ENCODE results near the gene C12orf50.
A peak's percentile ranks its signal among the peaks of the same experiment; 100 is the strongest.

Gene C12orf50

GRCh38 chr12:88056571-88056970, 27.4 kb upstream of the C12orf50 start (continued):
- no peak for TF ChIP-seq ZSCAN18 (tag by site-specific recombination; IDR thresholded peaks at IDR 0.05)

GRCh38 chr12:88052686-88053085, 23.5 kb upstream of the C12orf50 start:
- H3K27ac ChIP-seq (ENCODE audit: extremely low read depth, low read depth, low read length) = no peak overlapping the region
- CTCF ChIA-PET = interaction anchor here (1.5 kb wide), 1 partner anchor 20 kb away, joined by 3 read pairs; no protein-coding TSS in a partner anchor
- H3K9me3 ChIP-seq (ENCODE audit: control insufficient read depth, insufficient read depth, low read depth, low read length) = no peaks in the 10 kb centered on the region
- H3K36me3 ChIP-seq (ENCODE audit: control insufficient read depth in 2 of 2, insufficient read depth in 1 of 2, low read length in 2 of 2) = peaks cover 43 to 58% of the 10 kb centered on the region in 2 experiments
- POLR2A ChIA-PET = no interaction called here
- TF ChIP-seq CTCF (tag by site-specific recombination; IDR thresholded peaks at IDR 0.05) (peak; percentile 55; the same call in 1 of the 2 replicates), KLF10 (tag by site-specific recombination; IDR thresholded peaks at IDR 0.05) (no peak), ZNF654 (tag by site-specific recombination; IDR thresholded peaks at IDR 0.05; ENCODE audit: low read depth) (peak; percentile 72), ZNF610 (tag by site-specific recombination; IDR thresholded peaks at IDR 0.05; ENCODE audit: borderline replicate concordance) (no peak), TCF7L2 (IDR thresholded peaks at IDR 0.05; ENCODE audit: borderline replicate concordance, low read depth, low read length) (no peak), ZNF830 (tag by site-specific recombination; IDR thresholded peaks at IDR 0.05; ENCODE audit: low read depth) (no peak), ZBTB10 (tag by site-specific recombination; IDR thresholded peaks at IDR 0.05) (no peak), ZFHX2 (tag by site-specific recombination; conservative IDR thresholded peaks at IDR 0.05) (no peak)
- no peak overlapping the region for H3K4me3 ChIP-seq (ENCODE audit: low read depth, low read length)
- H3K4me1 ChIP-seq (ENCODE audit: control insufficient read depth, insufficient read depth, low read length) = no peaks in the 10 kb centered on the region

- H3K9me3 ChIP-seq (ENCODE audit: control insufficient read depth, insufficient read depth, low read depth, low read length) = no peaks in the 10 kb centered on the region
- no peak for TF ChIP-seq ZIC2 (tag by site-specific recombination; IDR thresholded peaks at IDR 0.05)
- no peak overlapping the region for H3K4me3 ChIP-seq (ENCODE audit: low read depth, low read length)
- H3K36me3 ChIP-seq (ENCODE audit: control insufficient read depth in 2 of 2, insufficient read depth in 1 of 2, low read length in 2 of 2) = peaks cover 32 to 69% of the 10 kb centered on the region in 2 experiments
- POLR2A ChIA-PET = interaction anchor here (0.6 kb wide), 1 partner anchor 1135 kb away, joined by 3 read pairs; no protein-coding TSS in a partner anchor
- CTCF ChIA-PET = no interaction called here
- H3K27ac ChIP-seq (ENCODE audit: extremely low read depth, low read depth, low read length) = no peak overlapping the region
- H3K4me1 ChIP-seq (ENCODE audit: control insufficient read depth, insufficient read depth, low read length) = no peaks in the 10 kb centered on the region
Measured at GRCh38 chr12:88044035-88044434, 14.8 kb upstream of the C12orf50 start.

- Histone ChIP-seq H3K9me3 (ENCODE audit: control insufficient read depth, insufficient read depth, low read depth, low read length) (no peaks in the 10 kb centered on the region), H3K27ac (ENCODE audit: extremely low read depth, low read depth, low read length) (no peak overlapping the region), H3K36me3 (ENCODE audit: control insufficient read depth in 2 of 2, insufficient read depth in 1 of 2, low read length in 2 of 2) (peaks cover 0 to 17% of the 10 kb centered on the region in 2 experiments; a peak in 2 of 3 replicates), H3K4me3 (ENCODE audit: low read depth, low read length) (no peak overlapping the region), H3K4me1 (ENCODE audit: control insufficient read depth, insufficient read depth, low read length) (peaks cover 7% of the 10 kb centered on the region; the same call in 1 of the 2 replicates)
- ChIA-PET CTCF (no interaction called here), POLR2A (no interaction called here)
- TF ChIP-seq ZNF776 (tag by site-specific recombination; IDR thresholded peaks at IDR 0.05; ENCODE audit: borderline replicate concordance) = no peak
- peak; percentile 59; the same call in 1 of the 2 replicates for TF ChIP-seq PRDM1 (tag by site-specific recombination; IDR thresholded peaks at IDR 0.05)
- no peak for TF ChIP-seq ZNF211 (tag by site-specific recombination; IDR thresholded peaks at IDR 0.05; ENCODE audit: low read depth)
- peak; percentile 74; the same call in 1 of the 2 replicates for TF ChIP-seq PRDM4 (tag by site-specific recombination; IDR thresholded peaks at IDR 0.05)
- no peak for TF ChIP-seq ZNF610 (tag by site-specific recombination; IDR thresholded peaks at IDR 0.05; ENCODE audit: borderline replicate concordance)
- no peak for TF ChIP-seq ZNF184 (tag by site-specific recombination; IDR thresholded peaks at IDR 0.05)
- peak; percentile 54 for TF ChIP-seq PRDM6 (tag by site-specific recombination; IDR thresholded peaks at IDR 0.05)
Measured at GRCh38 chr12:88037770-88038169, 8.6 kb upstream of the C12orf50 start.
